DOHH2 (cell line): ENCODE results near the gene PDE6B.

Source experiments
- CTCF ChIP-seq: fragments of 200-600 bp; sonication (generic); IDR thresholded peaks from one replicate; pipeline ENCODE4 v1.5.1; 2014; ENCODE audit warnings: antibody characterized with exemption, mild to moderate bottlenecking, low read depth, low read length; ENCODE audit not compliant: poor library complexity, severe bottlenecking
- EZH2phosphoT487 ChIP-seq: fragments of 200-600 bp; sonication (generic); IDR thresholded peaks from 2 replicates; pipeline ENCODE4 v1.6.1; 2017; ENCODE audit warnings: borderline replicate concordance, mild to moderate bottlenecking, antibody characterized with exemption, low read length, moderate library complexity, mixed read lengths

- TF ChIP-seq CTCF (no peak), EZH2phosphoT487 (no peak)
These were observed 3.0 kb upstream of the PDE6B start for GRCh38 chr4:622071-622995.
